ENCODE results near the gene TP53I11. TPM values are rescaled to one million over a fixed set of nuclear protein-coding genes. Genes with fewer than 3 reads are reported as not detected.

TP53I11 gene
- polyA plus RNA-seq, 1 donor (not counting 4 experiments of a cell fraction or from before 2014, with no cell fraction given), result 21.4 TPM

GRCh38 chr11:44990665-44991064 is 40.0 kb upstream of the TP53I11 start:
- TF ChIP-seq EZH2 (IDR thresholded peaks at IDR 0.05; ENCODE audit: low read length) (no peak), CTCF (optimal IDR thresholded peaks at IDR 0.05 in 1 of 3, IDR thresholded peaks at IDR 0.05 in 1 of 3, conservative IDR thresholded peaks at IDR 0.05 in 1 of 3; ENCODE audit: extremely low read depth in 1 of 3, insufficient read depth in 2 of 3, low read length in 3 of 3) (no peak)
- H3K27me3 ChIP-seq (ENCODE audit: control insufficient read depth, extremely low read depth, insufficient read depth, low read length), result peaks cover 3% of the 10 kb centered on the region
- dilution Hi-C loops (cut with MboI; ENCODE audit: extremely low pct_ligation_motif_present, low sequenced_read_pairs), result no loop called here

GRCh38 chr11:44989831-44990566 is 39.3 kb upstream of the TP53I11 start:
- H3K9me1 ChIP-seq (ENCODE audit: control insufficient read depth, extremely low read depth, insufficient read depth, low read length), result no peaks in the 10 kb centered on the region
- H3K9me3 ChIP-seq (ENCODE audit: control insufficient read depth, low read depth, low read length), result no peaks in the 10 kb centered on the region
- DNase-seq (ENCODE audit: low read depth, low spot score), result peak; percentile 33
- H2AFZ ChIP-seq (ENCODE audit: control insufficient read depth, low read length), result peak overlapping the region; percentile 39
- no peak overlapping the region for H3K27ac ChIP-seq (ENCODE audit: control insufficient read depth, insufficient read depth, low read length)
- FAIRE-seq, result peak; percentile 91
- dilution Hi-C loops (cut with MboI; ENCODE audit: extremely low pct_ligation_motif_present, low sequenced_read_pairs), result no loop called here
- peaks cover 9% of the 10 kb centered on the region for H3K4me1 ChIP-seq (ENCODE audit: control insufficient read depth, extremely low read depth, insufficient read depth, low read length)
- H3K9ac ChIP-seq (ENCODE audit: control insufficient read depth, extremely low read depth, insufficient read depth, low read length), result no peak overlapping the region
- no peaks in the 10 kb centered on the region for H3K79me2 ChIP-seq (ENCODE audit: control insufficient read depth, insufficient read depth, low read length)
- H3K27me3 ChIP-seq (ENCODE audit: control insufficient read depth, extremely low read depth, insufficient read depth, low read length), result peaks cover 3% of the 10 kb centered on the region
- H4K20me1 ChIP-seq (ENCODE audit: control insufficient read depth, extremely low read depth, insufficient read depth, low read length), result no peaks in the 10 kb centered on the region
- H3K4me2 ChIP-seq (ENCODE audit: control insufficient read depth, extremely low read depth, insufficient read depth, low read depth, low read length), result peak overlapping the region; percentile 11
- no peak overlapping the region for H3K4me3 ChIP-seq (ENCODE audit: control insufficient read depth in 2 of 3, extremely low read depth in 1 of 3, insufficient read depth in 2 of 3, low read depth in 1 of 3, low read length in 3 of 3)
- TF ChIP-seq CTCF (optimal IDR thresholded peaks at IDR 0.05 in 1 of 3, IDR thresholded peaks at IDR 0.05 in 1 of 3, conservative IDR thresholded peaks at IDR 0.05 in 1 of 3; ENCODE audit: extremely low read depth in 1 of 3, insufficient read depth in 2 of 3, low read length in 3 of 3), result no peak
- TF ChIP-seq EZH2 (IDR thresholded peaks at IDR 0.05; ENCODE audit: low read length), result no peak
- H3K36me3 ChIP-seq (ENCODE audit: control insufficient read depth in 2 of 2, extremely low read depth in 1 of 2, insufficient read depth in 2 of 2, low read length in 2 of 2), result no peaks in the 10 kb centered on the region

More at GRCh38 chr11:44990665-44991064, 40.0 kb upstream of the TP53I11 start:
- H3K79me2 ChIP-seq (ENCODE audit: control insufficient read depth, insufficient read depth, low read length), result no peaks in the 10 kb centered on the region
- H3K27ac ChIP-seq (ENCODE audit: control insufficient read depth, insufficient read depth, low read length), result no peak overlapping the region
- H2AFZ ChIP-seq (ENCODE audit: control insufficient read depth, low read length), result no peak overlapping the region
- H3K4me2 ChIP-seq (ENCODE audit: control insufficient read depth, extremely low read depth, insufficient read depth, low read depth, low read length), result no peak overlapping the region
- FAIRE-seq, result no peak
- no peaks in the 10 kb centered on the region for H3K36me3 ChIP-seq (ENCODE audit: control insufficient read depth in 2 of 2, extremely low read depth in 1 of 2, insufficient read depth in 2 of 2, low read length in 2 of 2)
- H3K9ac ChIP-seq (ENCODE audit: control insufficient read depth, extremely low read depth, insufficient read depth, low read length), result no peak overlapping the region
- H4K20me1 ChIP-seq (ENCODE audit: control insufficient read depth, extremely low read depth, insufficient read depth, low read length), result no peaks in the 10 kb centered on the region
- no peak overlapping the region for H3K4me3 ChIP-seq (ENCODE audit: control insufficient read depth in 2 of 3, extremely low read depth in 1 of 3, insufficient read depth in 2 of 3, low read depth in 1 of 3, low read length in 3 of 3)
- peaks cover 9% of the 10 kb centered on the region for H3K4me1 ChIP-seq (ENCODE audit: control insufficient read depth, extremely low read depth, insufficient read depth, low read length)
- H3K9me1 ChIP-seq (ENCODE audit: control insufficient read depth, extremely low read depth, insufficient read depth, low read length), result no peaks in the 10 kb centered on the region
- no peaks in the 10 kb centered on the region for H3K9me3 ChIP-seq (ENCODE audit: control insufficient read depth, low read depth, low read length)
- DNase-seq (ENCODE audit: low read depth, low spot score), result no peak

Measured in keratinocyte (primary cell).